H1 (cell line): ENCODE results near the gene CLCA1. TPM values are rescaled to one million over a fixed set of nuclear protein-coding genes. Genes with fewer than 3 reads are reported as not detected.

ENCODE experiments used
- CBX8 ChIP-seq: fragments of 300-800, 300-1000 bp; sonication (generic); IDR thresholded peaks from 2 replicates; pipeline ENCODE4 v1.7.1; 2016; ENCODE audit warnings: low read depth, low read length, borderline replicate concordance
- CTBP2 ChIP-seq: IDR thresholded peaks from 2 replicates; pipeline ENCODE4 v1.7.0; 2011; ENCODE audit warnings: borderline replicate concordance, mild to moderate bottlenecking, moderate library complexity, mixed read lengths, low read length; ENCODE audit not compliant: insufficient read depth, insufficient read length
- POLR2AphosphoS5 ChIP-seq: IDR thresholded peaks from 2 replicates; pipeline ENCODE4 v1.6.1; 2011; ENCODE audit warnings: low read depth, low read length
- SIRT6 ChIP-seq: IDR thresholded peaks from one replicate; pipeline ENCODE4 v1.7.1; 2012; ENCODE audit warnings: low read length, inconsistent platforms
- polyA plus RNA-seq, 7 experiments: library from polyadenylated mRNA; depleted of rRNA in 3 of 7; stranded (reverse) in 5 of 7; unstranded in 2 of 7; fragments of >200 nt in 5 of 7; fragments of 200-250 nt in 2 of 7; gene quantifications; 1 replicate in 5 of 7; 2 replicates in 1 of 7; 4 replicates in 1 of 7; pipeline versions ENCODE4 v1.2.1 to v1.2.3, GENCODE V29; 2011 to 2013; ENCODE audit warnings: missing spikeins in 2 of 7, mixed read lengths in 2 of 7
- total RNA-seq: library from RNA; stranded (reverse); fragmentation: NEBNext Ultra II Directional; extraction: Animal tissue kit (Norgen Biotek cat#: 25700); gene quantifications from 2 replicates; pipeline ENCODE4 v1.2.1, GENCODE V29; 2021

The CLCA1 gene
- total and polyA plus RNA-seq, 2 of the 8 experiments (the other 6 are each of a cell fraction or from before 2014, with no cell fraction given), result not detected

GRCh38 chr1:86445919-86446318, 22.8 kb upstream of the CLCA1 start (continued):
- no peak for TF ChIP-seq CBX8
- TF ChIP-seq CTBP2, result no peak
- TF ChIP-seq POLR2AphosphoS5, result no peak
- TF ChIP-seq SIRT6, result no peak
